Fibroblast of the aortic adventitia (primary cell): Measurements from ENCODE around the gene LRRC4B. TPM values are rescaled to one million over a fixed set of nuclear protein-coding genes. Genes with fewer than 3 reads are reported as not detected.
"Not testable (repeated sequence)": the region's sequence is repeated elsewhere in the genome, so short reads cannot be mapped to it uniquely, and the experiment has no call there.

ENCODE experiments used
- DNase-seq: peaks from one replicate; pipeline ENCODE4 v3.0.0-alpha.2; 2010; ENCODE audit warnings: low read depth
- H3K4me3 ChIP-seq: 2 replicates; pipeline ENCODE4 v1.5.1; 2011; ENCODE audit warnings: low read depth, mild to moderate bottlenecking, control low read depth, low read length, moderate library complexity
- CTCF ChIP-seq: IDR thresholded peaks from 2 replicates; pipeline ENCODE4 v1.5.1; 2011; ENCODE audit warnings: mild to moderate bottlenecking, low read length, control low read depth, inconsistent platforms; ENCODE audit not compliant: insufficient read depth
- total RNA-seq: library from RNA; depleted of rRNA; stranded (reverse); fragments of >200 nt; gene quantifications from 2 replicates; pipeline ENCODE4 v1.2.3, GENCODE V29; 2012; ENCODE audit warnings: low replicate concordance

Gene LRRC4B
- total RNA-seq, 1 donor, result not detected

DNA sequence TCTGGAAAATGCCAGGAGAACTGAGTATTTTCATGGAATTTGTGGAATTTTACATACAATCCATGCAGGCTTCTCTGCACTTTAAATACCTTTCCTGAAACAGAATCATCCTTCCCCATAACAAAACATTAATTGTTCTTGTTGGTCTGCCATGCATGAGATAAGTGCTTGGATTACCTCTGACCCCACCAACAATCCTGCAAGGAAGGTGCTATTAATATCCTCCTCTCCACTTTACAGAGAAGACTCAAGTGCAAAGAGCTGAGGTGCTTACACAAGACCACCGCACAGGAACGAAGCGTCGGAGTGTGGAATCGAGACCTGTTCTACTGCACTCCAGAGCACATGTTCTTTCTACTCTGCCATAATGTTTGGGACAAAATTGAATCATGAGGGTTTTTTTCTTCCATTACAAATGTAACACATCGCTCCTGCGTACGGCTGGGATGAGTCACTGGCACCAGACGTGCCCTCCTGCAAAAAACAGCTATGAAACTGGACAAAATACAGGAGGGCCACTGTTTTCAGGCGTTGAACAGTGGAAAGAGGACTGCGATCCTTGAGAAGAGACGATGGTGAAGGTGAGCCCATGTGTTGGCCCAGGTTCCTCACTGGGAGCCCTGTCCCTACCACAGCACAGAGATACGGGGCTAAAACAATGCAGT is 12.9 kb upstream of the LRRC4B start:
- no peak for DNase-seq
- no peak for TF ChIP-seq CTCF
- H3K4me3 ChIP-seq, result no peak overlapping the region

DNA sequence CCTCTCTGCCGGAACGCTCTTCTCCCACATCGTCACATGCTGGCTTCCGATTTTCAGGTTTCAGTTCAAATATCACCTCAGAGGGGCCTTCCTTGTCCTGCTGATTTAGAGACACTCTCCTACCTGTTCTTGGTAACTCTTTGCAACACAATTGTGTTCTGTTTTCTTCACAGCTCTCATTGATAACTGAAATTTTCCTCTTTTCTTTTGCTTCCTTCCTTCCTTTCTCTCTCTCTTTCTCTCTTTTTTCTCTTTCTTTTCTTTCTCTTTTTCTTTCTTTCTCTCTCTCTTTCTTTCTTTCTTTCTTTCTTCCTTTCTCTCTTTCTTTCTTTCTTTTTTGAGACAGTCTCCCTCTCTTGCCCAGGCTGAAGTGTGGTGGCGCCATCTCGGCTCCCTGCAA is 12.0 kb upstream of the LRRC4B start:
- H3K4me3 ChIP-seq, result no peak overlapping the region
- no peak for TF ChIP-seq CTCF
- no peak for DNase-seq

- not testable (repeated sequence) for DNase-seq, H3K4me3 ChIP-seq
Observed at GRCh38 chr19:50576769-50577168, 8.5 kb upstream of the LRRC4B start.

GRCh38 chr19:50573741-50574461 is 5.7 kb upstream of the LRRC4B start:
- no peak for TF ChIP-seq CTCF
- no peak overlapping the region for H3K4me3 ChIP-seq
- DNase-seq, result no peak

DNA sequence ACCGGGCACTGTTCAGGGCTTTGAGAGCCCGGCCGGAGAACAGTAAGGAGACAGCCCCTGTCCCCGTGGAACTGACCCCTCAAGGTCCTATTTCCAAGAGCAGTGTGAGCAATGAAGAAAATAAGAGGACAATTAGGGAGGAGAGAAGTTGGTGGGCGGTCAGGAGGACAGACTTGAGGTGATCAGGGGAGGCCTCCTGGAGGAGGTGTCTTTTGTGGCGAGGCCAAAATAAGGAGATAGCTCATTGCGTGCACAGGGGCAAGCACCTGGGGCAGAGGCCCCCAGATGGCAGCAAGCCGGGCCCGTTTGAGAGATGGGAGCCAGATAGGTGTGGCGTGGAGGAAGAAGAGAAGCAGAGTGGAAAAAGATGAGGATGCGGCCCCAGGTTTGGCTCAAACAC is 2.8 kb upstream of the LRRC4B start:
- no peak for DNase-seq
- TF ChIP-seq CTCF, result no peak
- no peak overlapping the region for H3K4me3 ChIP-seq

DNA sequence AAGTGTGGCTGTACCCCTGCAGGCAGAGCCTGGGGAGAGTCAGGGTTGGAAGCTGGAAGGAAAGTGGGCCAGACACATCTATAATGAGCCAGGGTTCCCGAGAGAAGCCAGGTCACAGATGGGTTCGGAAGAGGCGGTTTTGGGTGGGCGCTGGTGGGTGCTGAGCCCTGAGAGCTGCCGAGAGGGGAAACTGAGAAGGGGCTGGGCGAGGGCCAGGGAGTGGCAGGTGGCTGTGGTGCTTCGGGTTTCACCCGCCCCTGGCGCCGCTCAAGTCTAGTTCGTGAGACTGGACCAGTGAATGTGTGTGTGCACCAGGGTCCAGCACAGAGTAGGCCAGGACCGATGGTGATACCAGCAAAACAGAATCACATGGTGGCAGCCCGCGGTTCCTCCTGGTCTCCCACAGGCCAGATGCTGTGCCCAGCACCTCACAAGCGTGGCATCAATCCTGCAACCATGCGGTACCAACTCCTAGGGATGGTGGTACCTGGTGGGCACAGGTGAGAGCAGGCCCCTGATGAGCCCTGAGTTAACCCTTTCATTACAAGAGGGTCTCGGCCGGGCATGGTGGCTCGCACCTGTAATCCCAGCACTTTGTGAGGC is 1.8 kb upstream of the LRRC4B start:
- TF ChIP-seq CTCF, result no peak
- no peak overlapping the region for H3K4me3 ChIP-seq
- DNase-seq, result no peak
